GM12878 (cell line): Measurements from ENCODE around the gene TSNAX.

Source experiments
- BRCA1 ChIP-seq: IDR thresholded peaks from 2 replicates; pipeline ENCODE4 v1.6.1; 2011; ENCODE audit warnings: low read depth, low read length, improper control_type of control experiment
- CHD2 ChIP-seq: IDR thresholded peaks from 2 replicates; pipeline ENCODE4 v1.6.1; 2011; ENCODE audit warnings: low read depth, low read length, improper control_type of control experiment, borderline replicate concordance
- CHD4 ChIP-seq: fragments of 200-600 bp; sonication (generic); IDR thresholded peaks from 2 replicates; pipeline ENCODE4 v1.6.1; 2016; ENCODE audit warnings: mild to moderate bottlenecking
- CREB1 ChIP-seq: IDR thresholded peaks from 2 replicates; pipeline ENCODE4 v1.6.1; 2012; ENCODE audit warnings: low read depth, mild to moderate bottlenecking, inconsistent platforms
- EP300 ChIP-seq, 2 experiments: fragments of 150-350 bp in 1 of 2; IDR thresholded peaks; 2 replicates each; pipeline ENCODE4 v1.6.1; 2011 to 2012; ENCODE audit warnings: low read depth in 2 of 2, low read length in 2 of 2, borderline replicate concordance in 1 of 2, improper control_type of control experiment in 1 of 2, inconsistent platforms in 1 of 2; ENCODE audit not compliant: control insufficient read depth in 1 of 2
- NR2C1 ChIP-seq: fragments of 450-650 bp; IDR thresholded peaks from 2 replicates; pipeline ENCODE4 v1.6.1; 2017; ENCODE audit warnings: antibody characterized with exemption, mild to moderate bottlenecking, moderate library complexity
- POLR2A ChIP-seq: IDR thresholded peaks from 2 replicates; pipeline ENCODE4 v1.6.1; 2011; ENCODE audit warnings: low read depth, mild to moderate bottlenecking, low read length
- POLR2AphosphoS5 ChIP-seq: IDR thresholded peaks from 2 replicates; pipeline ENCODE4 v1.6.1; 2011; ENCODE audit warnings: mild to moderate bottlenecking, low read length, inconsistent platforms
- RFX5 ChIP-seq: IDR thresholded peaks from 2 replicates; pipeline ENCODE4 v1.6.1; 2011; ENCODE audit warnings: low read depth, low read length, improper control_type of control experiment
- TF ChIP-seq, protein P1 (sequence below): IDR thresholded peaks from 2 replicates; pipeline ENCODE4 v1.6.1; 2011; ENCODE audit warnings: low read depth, low read length, improper control_type of control experiment, borderline replicate concordance
- TF ChIP-seq, protein P2 (sequence below), 3 experiments: IDR thresholded peaks in 2 of 3; conservative IDR thresholded peaks in 1 of 3; 2 replicates each; pipeline ENCODE4 v1.5.1; 2011; ENCODE audit warnings: low read depth in 3 of 3, low read length in 3 of 3, mild to moderate bottlenecking in 3 of 3, control low read depth in 2 of 3, moderate library complexity in 2 of 3, inconsistent platforms in 1 of 3, mixed read lengths in 1 of 3; ENCODE audit not compliant: control insufficient read depth in 2 of 3, insufficient read depth in 1 of 3; ENCODE audit errors: extremely low read depth in 1 of 3
- TF ChIP-seq, protein P3 (sequence below): fragments of 450-650 bp; IDR thresholded peaks from 2 replicates; pipeline ENCODE4 v1.6.1; 2014; ENCODE audit warnings: mild to moderate bottlenecking

DNA sequence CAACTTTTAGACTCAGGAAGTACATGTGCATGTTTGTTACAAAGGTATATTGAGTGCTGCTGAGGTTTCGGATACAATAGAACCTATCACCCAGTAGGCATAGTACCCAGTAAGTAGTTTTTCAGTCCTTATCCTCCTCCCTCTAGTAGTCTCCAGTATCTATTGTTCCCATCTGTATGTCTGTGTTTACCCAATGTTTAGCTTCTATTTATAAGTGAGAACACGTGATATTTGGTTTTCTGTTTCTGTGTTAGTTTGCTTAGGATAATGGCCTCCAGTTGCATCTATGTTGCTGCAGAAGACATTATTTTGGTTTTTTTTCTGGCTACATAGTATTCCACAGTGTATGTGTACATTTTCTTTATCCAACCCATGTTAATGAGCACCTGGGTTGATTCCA lies 47.2 kb upstream of the TSNAX start:
- TF ChIP-seq POLR2AphosphoS5 (no peak), NR2C1 (no peak), BRCA1 (no peak), CHD2 (no peak), CHD4 (no peak), POLR2A (no peak), EP300 (IDR thresholded peaks at IDR 0.05; ENCODE audit: borderline replicate concordance in 1 of 2, control insufficient read depth in 1 of 2, low read depth in 2 of 2, low read length in 2 of 2) (no peak), CREB1 (no peak), RFX5 (no peak)
- TF ChIP-seq, protein P1, sequence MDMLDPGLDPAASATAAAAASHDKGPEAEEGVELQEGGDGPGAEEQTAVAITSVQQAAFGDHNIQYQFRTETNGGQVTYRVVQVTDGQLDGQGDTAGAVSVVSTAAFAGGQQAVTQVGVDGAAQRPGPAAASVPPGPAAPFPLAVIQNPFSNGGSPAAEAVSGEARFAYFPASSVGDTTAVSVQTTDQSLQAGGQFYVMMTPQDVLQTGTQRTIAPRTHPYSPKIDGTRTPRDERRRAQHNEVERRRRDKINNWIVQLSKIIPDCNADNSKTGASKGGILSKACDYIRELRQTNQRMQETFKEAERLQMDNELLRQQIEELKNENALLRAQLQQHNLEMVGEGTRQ = no peak
- TF ChIP-seq, protein P2, sequence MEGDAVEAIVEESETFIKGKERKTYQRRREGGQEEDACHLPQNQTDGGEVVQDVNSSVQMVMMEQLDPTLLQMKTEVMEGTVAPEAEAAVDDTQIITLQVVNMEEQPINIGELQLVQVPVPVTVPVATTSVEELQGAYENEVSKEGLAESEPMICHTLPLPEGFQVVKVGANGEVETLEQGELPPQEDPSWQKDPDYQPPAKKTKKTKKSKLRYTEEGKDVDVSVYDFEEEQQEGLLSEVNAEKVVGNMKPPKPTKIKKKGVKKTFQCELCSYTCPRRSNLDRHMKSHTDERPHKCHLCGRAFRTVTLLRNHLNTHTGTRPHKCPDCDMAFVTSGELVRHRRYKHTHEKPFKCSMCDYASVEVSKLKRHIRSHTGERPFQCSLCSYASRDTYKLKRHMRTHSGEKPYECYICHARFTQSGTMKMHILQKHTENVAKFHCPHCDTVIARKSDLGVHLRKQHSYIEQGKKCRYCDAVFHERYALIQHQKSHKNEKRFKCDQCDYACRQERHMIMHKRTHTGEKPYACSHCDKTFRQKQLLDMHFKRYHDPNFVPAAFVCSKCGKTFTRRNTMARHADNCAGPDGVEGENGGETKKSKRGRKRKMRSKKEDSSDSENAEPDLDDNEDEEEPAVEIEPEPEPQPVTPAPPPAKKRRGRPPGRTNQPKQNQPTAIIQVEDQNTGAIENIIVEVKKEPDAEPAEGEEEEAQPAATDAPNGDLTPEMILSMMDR (IDR thresholded peaks at IDR 0.05 in 2 of 3, conservative IDR thresholded peaks at IDR 0.05 in 1 of 3; ENCODE audit: control insufficient read depth in 2 of 3, extremely low read depth in 1 of 3, insufficient read depth in 1 of 3, low read depth in 3 of 3, low read length in 3 of 3) = no peak
- TF ChIP-seq, protein P3, sequence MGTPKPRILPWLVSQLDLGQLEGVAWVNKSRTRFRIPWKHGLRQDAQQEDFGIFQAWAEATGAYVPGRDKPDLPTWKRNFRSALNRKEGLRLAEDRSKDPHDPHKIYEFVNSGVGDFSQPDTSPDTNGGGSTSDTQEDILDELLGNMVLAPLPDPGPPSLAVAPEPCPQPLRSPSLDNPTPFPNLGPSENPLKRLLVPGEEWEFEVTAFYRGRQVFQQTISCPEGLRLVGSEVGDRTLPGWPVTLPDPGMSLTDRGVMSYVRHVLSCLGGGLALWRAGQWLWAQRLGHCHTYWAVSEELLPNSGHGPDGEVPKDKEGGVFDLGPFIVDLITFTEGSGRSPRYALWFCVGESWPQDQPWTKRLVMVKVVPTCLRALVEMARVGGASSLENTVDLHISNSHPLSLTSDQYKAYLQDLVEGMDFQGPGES = no peak
